ENCODE results near the gene MAPKAP1.

MAPKAP1 gene

DNA sequence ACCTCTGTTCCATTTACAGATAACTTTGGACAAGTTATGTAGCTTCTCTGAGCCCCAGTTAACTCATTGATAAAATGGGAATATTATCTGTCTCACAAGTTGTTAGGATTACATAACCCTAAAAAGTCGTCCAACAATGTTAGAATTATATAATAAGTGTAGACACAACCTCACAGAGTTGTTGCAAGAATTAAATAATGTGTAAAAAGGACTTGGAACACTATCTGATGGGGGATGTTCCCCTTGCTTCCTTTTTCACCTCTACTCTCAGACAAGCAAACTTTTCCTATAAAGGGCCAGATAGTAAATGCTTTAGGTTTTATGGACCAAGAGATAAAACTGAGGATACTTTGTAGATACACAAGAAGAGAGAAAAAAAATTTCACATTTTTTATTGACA is 251.9 kb downstream of the MAPKAP1 start:
- Histone ChIP-seq H3K79me2 (ENCODE audit: control insufficient read depth, low read length) (no peaks in the 10 kb centered on the region), H3K9me3 (ENCODE audit: control insufficient read depth, insufficient read depth, low read length) (0 out of 2 replicates have a peak, but pooled peaks cover 11% of the 10 kb centered on the region), H4K20me1 (ENCODE audit: control insufficient read depth, insufficient read depth, low read depth, low read length) (no peaks in the 10 kb centered on the region), H3F3A (ENCODE audit: control insufficient read depth, insufficient read depth) (no peaks in the 10 kb centered on the region), H3K9me2 (replicated peaks; ENCODE audit: control insufficient read depth, low read length) (no peaks in the 10 kb centered on the region), H3K27me3 (ENCODE audit: control insufficient read depth, low read length) (no peaks in the 10 kb centered on the region), H3K36me3 (ENCODE audit: control insufficient read depth, low read length) (no peaks in the 10 kb centered on the region), H3K27ac (ENCODE audit: low read depth, low read length) (no peak overlapping the region), H3K4me3 (ENCODE audit: low read length) (no peak overlapping the region), H3K4me2 (ENCODE audit: low read length) (no peak overlapping the region), H3K4me1 (ENCODE audit: control insufficient read depth, low read length) (peaks cover 17% of the 10 kb centered on the region)
- TF ChIP-seq CTCF (IDR thresholded peaks at IDR 0.05; ENCODE audit: low read depth, low read length, poor library complexity, severe bottlenecking) (no peak), EZH2phosphoT487 (IDR thresholded peaks at IDR 0.05; ENCODE audit: borderline replicate concordance, low read length) (no peak)

DNA sequence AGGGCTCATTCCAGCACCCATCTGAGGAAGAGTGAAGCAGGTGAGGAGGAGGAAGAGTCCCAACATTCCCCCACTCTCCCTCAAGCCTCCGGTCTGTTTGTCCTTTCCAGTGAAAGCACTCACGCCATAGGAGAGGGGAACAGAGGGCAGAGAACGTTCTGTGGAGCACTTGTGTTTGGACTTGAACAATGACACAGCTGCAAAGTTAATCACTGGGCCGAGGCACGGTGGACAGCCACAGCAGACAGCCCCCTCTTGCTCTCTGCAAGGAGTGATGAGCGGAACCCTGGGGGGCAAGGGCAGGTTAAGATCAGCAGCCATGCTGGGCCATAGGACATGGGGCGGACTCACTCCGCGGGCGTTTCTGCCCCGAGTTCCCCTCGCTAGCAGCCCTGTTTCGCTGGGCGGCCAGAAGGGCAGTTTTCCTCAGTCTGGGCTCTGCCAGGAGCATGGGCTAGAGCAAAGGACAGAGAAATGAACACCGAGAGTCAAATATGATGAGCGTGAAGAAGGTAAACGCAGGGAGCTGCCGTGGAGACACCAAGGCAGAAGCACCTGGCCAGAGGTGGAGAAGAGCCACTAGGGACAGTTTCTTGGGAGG is 259.7 kb downstream of the MAPKAP1 start:
- peak overlapping the region; percentile 64 for H3K4me3 ChIP-seq (ENCODE audit: low read length)
- peaks cover 47% of the 10 kb centered on the region for H3K4me1 ChIP-seq (ENCODE audit: control insufficient read depth, low read length)
- H3K36me3 ChIP-seq (ENCODE audit: control insufficient read depth, low read length) = peaks cover 3% of the 10 kb centered on the region; the same call in 1 of the 2 replicates
- H4K20me1 ChIP-seq (ENCODE audit: control insufficient read depth, insufficient read depth, low read depth, low read length) = no peaks in the 10 kb centered on the region
- peak overlapping the region; percentile 72 for H3K27ac ChIP-seq (ENCODE audit: low read depth, low read length)
- H3K4me2 ChIP-seq (ENCODE audit: low read length) = peak overlapping the region; percentile 90
- no peaks in the 10 kb centered on the region for H3K9me2 ChIP-seq (replicated peaks; ENCODE audit: control insufficient read depth, low read length)
- TF ChIP-seq EZH2phosphoT487 (IDR thresholded peaks at IDR 0.05; ENCODE audit: borderline replicate concordance, low read length) = no peak
- H3F3A ChIP-seq (ENCODE audit: control insufficient read depth, insufficient read depth) = no peaks in the 10 kb centered on the region
- no peaks in the 10 kb centered on the region for H3K27me3 ChIP-seq (ENCODE audit: control insufficient read depth, low read length)
- H3K79me2 ChIP-seq (ENCODE audit: control insufficient read depth, low read length) = no peaks in the 10 kb centered on the region
- H3K9me3 ChIP-seq (ENCODE audit: control insufficient read depth, insufficient read depth, low read length) = no peaks in the 10 kb centered on the region

DNA sequence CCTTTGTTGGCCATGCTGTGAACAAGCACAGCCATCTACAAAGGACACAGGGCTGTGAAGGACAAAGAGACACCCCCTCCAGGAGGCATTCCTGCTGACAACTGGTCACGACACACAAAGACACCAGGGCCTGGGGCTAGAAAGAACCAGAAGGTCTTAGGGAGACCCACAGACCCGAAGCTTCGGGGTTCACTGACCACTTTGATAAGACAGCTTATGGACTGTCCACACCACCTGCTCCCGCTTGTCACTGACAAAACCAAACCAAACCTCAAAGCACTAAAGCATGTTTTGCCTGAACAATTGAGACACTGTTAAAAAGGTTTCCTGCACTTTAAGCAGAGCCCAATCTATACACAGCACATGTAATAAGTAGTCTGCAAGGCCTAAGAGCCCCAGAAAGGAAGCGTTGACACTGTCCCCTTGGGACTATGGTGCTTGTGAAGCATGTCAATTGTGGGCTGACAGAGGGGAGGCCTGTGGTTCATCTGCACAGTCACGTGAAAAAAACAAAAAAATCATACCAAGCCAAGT is 260.4 kb downstream of the MAPKAP1 start:
- no peaks in the 10 kb centered on the region for H3K27me3 ChIP-seq (ENCODE audit: control insufficient read depth, low read length)
- no peaks in the 10 kb centered on the region for H4K20me1 ChIP-seq (ENCODE audit: control insufficient read depth, insufficient read depth, low read depth, low read length)
- peaks cover 3% of the 10 kb centered on the region; the same call in 1 of the 2 replicates for H3K36me3 ChIP-seq (ENCODE audit: control insufficient read depth, low read length)
- TF ChIP-seq EZH2phosphoT487 (IDR thresholded peaks at IDR 0.05; ENCODE audit: borderline replicate concordance, low read length) (no peak), CTCF (IDR thresholded peaks at IDR 0.05; ENCODE audit: low read depth, low read length, poor library complexity, severe bottlenecking) (no peak)
- peaks cover 47% of the 10 kb centered on the region for H3K4me1 ChIP-seq (ENCODE audit: control insufficient read depth, low read length)
- peak overlapping the region; percentile 90 for H3K4me2 ChIP-seq (ENCODE audit: low read length)
- H3K79me2 ChIP-seq (ENCODE audit: control insufficient read depth, low read length) = no peaks in the 10 kb centered on the region
- no peaks in the 10 kb centered on the region for H3K9me2 ChIP-seq (replicated peaks; ENCODE audit: control insufficient read depth, low read length)
- H3K4me3 ChIP-seq (ENCODE audit: low read length) = peak overlapping the region; percentile 64
- H3K27ac ChIP-seq (ENCODE audit: low read depth, low read length) = peak overlapping the region; percentile 72
- H3K9me3 ChIP-seq (ENCODE audit: control insufficient read depth, insufficient read depth, low read length) = no peaks in the 10 kb centered on the region
- H3F3A ChIP-seq (ENCODE audit: control insufficient read depth, insufficient read depth) = no peaks in the 10 kb centered on the region

- TF ChIP-seq CTCF (IDR thresholded peaks at IDR 0.05; ENCODE audit: low read depth, low read length, poor library complexity, severe bottlenecking) (no peak), EZH2phosphoT487 (IDR thresholded peaks at IDR 0.05; ENCODE audit: borderline replicate concordance, low read length) (no peak)
- no peaks in the 10 kb centered on the region for H3K27me3 ChIP-seq (ENCODE audit: control insufficient read depth, low read length)
- H3K27ac ChIP-seq (ENCODE audit: low read depth, low read length) = no peak overlapping the region
- no peak overlapping the region for H3K4me2 ChIP-seq (ENCODE audit: low read length)
- H3K9me2 ChIP-seq (replicated peaks; ENCODE audit: control insufficient read depth, low read length) = no peaks in the 10 kb centered on the region
- H3K4me3 ChIP-seq (ENCODE audit: low read length) = no peak overlapping the region
- no peaks in the 10 kb centered on the region for H3K79me2 ChIP-seq (ENCODE audit: control insufficient read depth, low read length)
- H3K36me3 ChIP-seq (ENCODE audit: control insufficient read depth, low read length) = peaks cover 3% of the 10 kb centered on the region; the same call in 1 of the 2 replicates
- peaks cover 47% of the 10 kb centered on the region for H3K4me1 ChIP-seq (ENCODE audit: control insufficient read depth, low read length)
- H4K20me1 ChIP-seq (ENCODE audit: control insufficient read depth, insufficient read depth, low read depth, low read length) = no peaks in the 10 kb centered on the region
- H3K9me3 ChIP-seq (ENCODE audit: control insufficient read depth, insufficient read depth, low read length) = no peaks in the 10 kb centered on the region
- no peaks in the 10 kb centered on the region for H3F3A ChIP-seq (ENCODE audit: control insufficient read depth, insufficient read depth)
These were observed 262.0 kb downstream of the MAPKAP1 start for GRCh38 chr9:125444956-125445506.
